Dermis microvascular lymphatic vessel endothelial cell (primary cell): ENCODE measurements around the gene TBX20. TPM values are rescaled to one million over a fixed set of nuclear protein-coding genes. Genes with fewer than 3 reads are reported as not detected.
"Not testable (repeated sequence)": the region's sequence is repeated elsewhere in the genome, so short reads cannot be mapped to it uniquely, and the experiment has no call there.

Source experiments
- DNase-seq, 2 donors: peaks; one replicate each; pipeline versions ENCODE4 v3.0.0 to v3.0.0-alpha.2; 2010; ENCODE audit warnings: low read depth in 2 of 2
- total RNA-seq: library from RNA; depleted of rRNA; stranded (reverse); fragments of >200 nt; gene quantifications from 2 replicates; pipeline ENCODE4 v1.2.1, GENCODE V29; 2014

The TBX20 gene
- total RNA-seq, 1 donor from 2014 or later: 0.13 TPM

DNA sequence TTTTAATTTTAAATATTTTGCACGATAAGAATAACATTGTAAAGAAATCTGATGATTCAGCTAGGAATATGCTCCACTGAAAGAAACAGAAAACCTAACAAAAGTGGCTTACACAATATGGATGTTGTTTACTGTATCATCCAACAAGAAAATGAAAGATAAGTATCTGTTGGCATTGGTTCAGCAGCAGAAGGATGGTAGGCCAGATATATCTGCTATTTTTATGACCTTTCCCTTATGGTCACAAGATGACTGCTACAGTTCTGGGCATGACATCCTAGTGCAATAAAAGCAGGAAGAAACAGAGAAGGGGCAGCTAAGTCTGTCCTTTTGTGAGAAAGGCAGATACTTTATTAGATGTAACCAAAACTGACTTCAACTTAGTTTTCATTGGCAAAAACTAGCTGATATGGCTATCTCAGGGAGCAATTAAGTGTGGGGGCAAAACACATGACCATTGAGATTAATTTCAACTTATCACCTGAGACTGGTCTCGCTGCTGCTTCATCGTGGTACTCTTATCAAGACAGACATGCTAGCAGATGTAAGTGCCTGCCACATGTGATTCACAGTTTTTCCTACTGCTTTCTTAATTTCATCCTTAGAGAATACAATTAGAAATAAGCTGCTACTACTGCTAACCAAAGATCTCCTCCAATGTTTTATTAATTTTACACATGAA, 92.7 kb downstream of the TBX20 start:
- not testable (repeated sequence) for DNase-seq

Other genes with a start within 250 kb of the TBX20 start
- 53.1 and 53.9 TPM in 2 replicates for gene DPY19L1, start 216.6 kb downstream of the TBX20 start, total RNA-seq